Chondrocyte (in vitro differentiated cells): ENCODE data around the gene RGS9. TPM values are rescaled to one million over a fixed set of nuclear protein-coding genes. Genes with fewer than 3 reads are reported as not detected.

Experiments used
- DNase-seq: peaks from one replicate; pipeline ENCODE4 v3.0.0; 2021; ENCODE audit warnings: mixed read lengths, low spot score
- H3K27ac Mint-ChIP-seq: one replicate; pipeline ENCODE4 v1.8.0; 2021; ENCODE audit warnings: mild to moderate bottlenecking, moderate library complexity, mixed read lengths; ENCODE audit not compliant: unreplicated experiment
- H3K27me3 Mint-ChIP-seq: 2 replicates; pipeline ENCODE4 v1.8.0; 2021; ENCODE audit warnings: low read depth, mixed read lengths
- H3K36me3 Mint-ChIP-seq: 2 replicates; pipeline ENCODE4 v1.8.0; 2021; ENCODE audit warnings: low read depth, mixed read lengths
- H3K4me1 Mint-ChIP-seq: 2 replicates; pipeline ENCODE4 v1.8.0; 2021; ENCODE audit warnings: low read depth, mild to moderate bottlenecking, mixed read lengths
- H3K4me3 Mint-ChIP-seq: one replicate; pipeline ENCODE4 v1.8.0; 2021; ENCODE audit warnings: mild to moderate bottlenecking, moderate library complexity, mixed read lengths; ENCODE audit not compliant: unreplicated experiment
- H3K9me3 Mint-ChIP-seq: 2 replicates; pipeline ENCODE4 v1.8.0; 2021; ENCODE audit warnings: low read depth, mixed read lengths
- CTCF ChIP-seq: fragments of 200-600 bp; sonication (generic); IDR thresholded peaks from 2 replicates; pipeline ENCODE4 v1.5.0; 2021; ENCODE audit warnings: antibody characterized with exemption, mild to moderate bottlenecking, moderate library complexity
- total RNA-seq: library from RNA; stranded (reverse); gene quantifications from 3 replicates; pipeline ENCODE4 v1.2.1, GENCODE V29; 2021

Gene RGS9
- total RNA-seq, 1 donor from 2014 or later: 14.9 TPM

- no peak for TF ChIP-seq CTCF
- Mint-ChIP-seq H3K9me3 (no peaks in the 10 kb centered on the region), H3K4me1 (peaks cover 47% of the 10 kb centered on the region), H3K4me3 (peak overlapping the region; percentile 64), H3K36me3 (no peaks in the 10 kb centered on the region), H3K27me3 (no peaks in the 10 kb centered on the region), H3K27ac (no peak overlapping the region)
- DNase-seq: no peak
Observed at GRCh38 chr17:65101371-65101770, 35.8 kb upstream of the RGS9 start.

GRCh38 chr17:65102235-65102634 lies 34.9 kb upstream of the RGS9 start:
- H3K27me3 Mint-ChIP-seq: no peaks in the 10 kb centered on the region
- no peaks in the 10 kb centered on the region for H3K36me3 Mint-ChIP-seq
- no peaks in the 10 kb centered on the region for H3K9me3 Mint-ChIP-seq
- no peak overlapping the region for H3K4me3 Mint-ChIP-seq
- no peak for TF ChIP-seq CTCF
- no peak for DNase-seq
- peaks cover 56% of the 10 kb centered on the region for H3K4me1 Mint-ChIP-seq
- no peak overlapping the region for H3K27ac Mint-ChIP-seq

GRCh38 chr17:65102788-65103187 lies 34.4 kb upstream of the RGS9 start:
- Mint-ChIP-seq H3K27ac (no peak overlapping the region), H3K4me3 (no peak overlapping the region), H3K4me1 (peaks cover 61% of the 10 kb centered on the region), H3K9me3 (no peaks in the 10 kb centered on the region), H3K36me3 (no peaks in the 10 kb centered on the region), H3K27me3 (no peaks in the 10 kb centered on the region)
- no peak for TF ChIP-seq CTCF
- no peak for DNase-seq

GRCh38 chr17:65103431-65103830 lies 33.7 kb upstream of the RGS9 start:
- DNase-seq: no peak
- Mint-ChIP-seq H3K27ac (no peak overlapping the region), H3K27me3 (no peaks in the 10 kb centered on the region), H3K36me3 (no peaks in the 10 kb centered on the region), H3K4me1 (peaks cover 61% of the 10 kb centered on the region), H3K9me3 (no peaks in the 10 kb centered on the region), H3K4me3 (no peak overlapping the region)
- no peak for TF ChIP-seq CTCF

- Mint-ChIP-seq H3K4me1 (peaks cover 61% of the 10 kb centered on the region), H3K36me3 (no peaks in the 10 kb centered on the region), H3K4me3 (no peak overlapping the region), H3K9me3 (no peaks in the 10 kb centered on the region), H3K27ac (peak overlapping the region; percentile 34), H3K27me3 (no peaks in the 10 kb centered on the region)
- no peak for TF ChIP-seq CTCF
- DNase-seq: no peak
Observed at GRCh38 chr17:65103896-65104295, 33.3 kb upstream of the RGS9 start.
